Stimulated activated CD8-positive, alpha-beta memory T cell treated with anti-CD3 and anti-CD28 coated beads, Interleukin-2, amount 100 ng/mL, for 1 hour (primary cell): ENCODE measurements around the gene C4orf50.
"Not testable (repeated sequence)": the region's sequence is repeated elsewhere in the genome, so short reads cannot be mapped to it uniquely, and the experiment has no call there.

Experiments used
- DNase-seq, 2 donors: peaks; one replicate each; pipeline ENCODE4 v3.0.0-alpha.2; 2020; ENCODE audit warnings: low read depth in 2 of 2

The C4orf50 gene

GRCh38 chr4:5858020-5858769, 160.0 kb downstream of the C4orf50 start:
- DNase-seq, result no peak

GRCh38 chr4:5857199-5857598, 161.0 kb downstream of the C4orf50 start:
- DNase-seq, result no peak

GRCh38 chr4:5856362-5856761, 161.9 kb downstream of the C4orf50 start:
- DNase-seq, result not testable (repeated sequence)

DNA sequence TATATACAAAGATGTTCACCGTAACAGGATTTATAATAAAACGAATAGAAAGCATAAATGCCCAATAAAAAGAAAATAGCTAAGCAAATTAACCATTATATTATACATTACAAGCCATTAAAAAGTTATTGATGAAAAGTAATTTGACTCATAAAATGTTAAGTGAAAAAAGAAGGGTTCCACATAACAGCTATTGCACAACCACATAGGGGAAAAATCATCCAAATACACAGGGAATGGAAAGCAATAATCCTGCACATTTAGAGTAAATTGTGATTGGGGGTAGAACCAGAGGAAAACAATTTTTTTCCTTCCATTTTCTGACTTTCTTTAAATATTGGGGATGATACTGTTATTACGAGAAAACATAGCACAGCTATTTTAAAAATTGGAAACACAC, 163.3 kb downstream of the C4orf50 start:
- no peak for DNase-seq

GRCh38 chr4:5852523-5853202, 165.6 kb downstream of the C4orf50 start:
- DNase-seq, result no peak

- DNase-seq, result no peak
These were observed 166.5 kb downstream of the C4orf50 start for GRCh38 chr4:5851637-5852301.
